T-helper 1 cell (primary cell): ENCODE results near the gene PRIMA1.

Experiments used
- DNase-seq, 5 donors: peaks; one replicate each; pipeline ENCODE4 v3.0.0-alpha.2; 2012 to 2020

Gene PRIMA1

DNA sequence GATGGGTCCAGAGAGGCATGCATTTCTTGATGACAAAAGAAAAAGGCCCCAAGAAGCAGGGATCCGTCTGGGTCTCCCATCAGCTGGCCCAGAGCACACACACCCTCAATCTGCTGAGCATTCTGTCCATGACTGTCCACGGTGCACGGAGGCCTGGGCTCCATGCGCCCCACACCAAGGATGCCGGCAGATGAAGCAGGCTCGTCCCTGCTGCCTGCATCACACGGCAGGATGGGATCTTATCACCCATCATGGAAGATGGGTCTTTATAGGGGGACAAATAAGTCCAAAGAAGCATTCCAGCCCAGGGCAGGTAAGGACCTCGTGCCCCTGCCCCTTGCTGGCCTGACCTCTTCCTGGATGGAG, 59.7 kb downstream of the PRIMA1 start:
- no peak for DNase-seq

DNA sequence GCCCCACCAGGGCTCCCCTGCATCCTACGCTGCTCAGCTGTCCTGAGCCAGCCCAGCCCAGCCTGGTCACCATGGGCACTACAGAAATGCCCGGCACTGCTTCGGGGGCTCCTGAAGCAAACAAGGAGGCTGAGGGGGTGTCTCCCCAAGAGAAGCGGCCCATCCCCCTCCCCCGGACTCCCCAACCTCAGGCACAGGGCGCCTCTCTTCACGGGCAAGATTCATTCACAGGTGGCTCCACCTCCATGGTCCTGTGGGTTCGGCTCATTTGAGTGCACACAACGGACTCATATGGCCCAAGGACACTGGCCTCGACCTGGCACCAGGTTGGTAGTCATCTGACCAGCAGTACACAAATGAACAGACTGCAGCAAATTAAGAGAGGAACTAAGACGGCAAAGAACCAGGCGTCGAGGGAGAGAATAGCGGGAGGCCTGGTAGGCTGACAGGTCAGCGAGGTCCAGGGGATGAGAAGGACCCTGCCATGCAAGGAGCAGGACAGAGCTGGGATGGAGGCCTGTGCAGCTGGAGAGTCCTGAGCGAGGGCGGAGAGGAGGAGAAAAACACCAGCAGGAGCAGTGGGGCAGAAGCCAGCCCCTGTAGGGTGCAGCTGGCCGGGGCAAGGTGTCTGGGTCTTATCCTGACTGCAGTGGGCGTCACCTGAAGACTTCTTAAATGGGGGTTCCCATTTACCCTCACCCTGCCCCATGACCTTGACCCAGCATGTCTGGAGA, 60.2 kb downstream of the PRIMA1 start:
- no peak for DNase-seq

DNA sequence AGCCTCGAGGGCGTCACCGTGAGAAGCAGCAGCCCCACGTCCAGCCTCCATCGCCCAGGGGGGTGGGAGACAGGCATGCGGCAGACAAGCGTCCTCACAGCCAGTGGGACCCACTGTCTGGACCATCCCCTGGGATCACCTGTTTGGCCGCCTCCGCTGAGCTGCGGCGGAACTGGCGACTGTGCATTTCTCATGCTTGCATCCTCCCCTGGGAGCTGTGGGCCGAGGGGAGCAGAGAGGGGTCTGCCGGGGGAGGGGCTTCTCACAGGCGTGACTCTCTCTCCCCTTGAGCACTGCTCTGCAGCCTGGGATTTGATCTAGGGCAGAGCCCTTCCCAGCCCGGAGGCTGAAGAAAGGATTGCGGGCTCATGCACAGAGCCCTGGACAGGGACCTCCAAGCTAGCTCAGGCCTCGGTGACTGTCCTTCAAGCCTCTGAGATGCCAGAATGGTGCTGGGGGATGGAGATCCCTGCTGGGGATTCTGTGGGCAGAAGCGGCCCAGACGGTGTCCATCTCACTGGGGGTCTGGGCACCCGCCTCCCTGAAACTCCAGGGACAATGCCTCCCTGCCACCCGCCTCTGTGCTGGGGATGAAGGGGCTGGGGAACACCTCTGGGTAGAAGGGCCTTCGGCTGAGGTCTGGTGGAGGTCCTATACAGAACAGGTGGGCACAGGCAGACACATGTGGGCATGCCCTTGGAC, 61.1 kb downstream of the PRIMA1 start:
- DNase-seq = no peak

DNA sequence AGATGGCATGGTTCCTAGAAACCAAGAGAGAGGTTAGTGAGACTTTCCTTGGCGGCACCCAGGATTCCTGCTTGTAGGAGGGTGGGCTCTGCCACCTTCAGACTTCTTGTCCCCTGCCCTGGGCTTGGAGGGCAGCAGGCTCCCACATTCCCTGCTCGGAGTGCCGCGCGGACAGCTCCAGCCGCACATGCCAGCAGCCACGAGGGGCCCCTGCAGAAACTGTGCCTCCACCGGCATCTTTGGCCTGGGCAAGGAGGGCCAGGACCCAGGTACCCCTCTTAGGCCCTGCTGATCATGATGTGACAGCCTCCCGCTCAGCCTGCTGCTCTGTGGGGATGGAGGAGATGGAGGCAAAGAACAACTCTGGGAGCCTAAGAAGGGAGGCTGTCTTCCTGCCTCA, 62.3 kb downstream of the PRIMA1 start:
- no peak for DNase-seq

DNA sequence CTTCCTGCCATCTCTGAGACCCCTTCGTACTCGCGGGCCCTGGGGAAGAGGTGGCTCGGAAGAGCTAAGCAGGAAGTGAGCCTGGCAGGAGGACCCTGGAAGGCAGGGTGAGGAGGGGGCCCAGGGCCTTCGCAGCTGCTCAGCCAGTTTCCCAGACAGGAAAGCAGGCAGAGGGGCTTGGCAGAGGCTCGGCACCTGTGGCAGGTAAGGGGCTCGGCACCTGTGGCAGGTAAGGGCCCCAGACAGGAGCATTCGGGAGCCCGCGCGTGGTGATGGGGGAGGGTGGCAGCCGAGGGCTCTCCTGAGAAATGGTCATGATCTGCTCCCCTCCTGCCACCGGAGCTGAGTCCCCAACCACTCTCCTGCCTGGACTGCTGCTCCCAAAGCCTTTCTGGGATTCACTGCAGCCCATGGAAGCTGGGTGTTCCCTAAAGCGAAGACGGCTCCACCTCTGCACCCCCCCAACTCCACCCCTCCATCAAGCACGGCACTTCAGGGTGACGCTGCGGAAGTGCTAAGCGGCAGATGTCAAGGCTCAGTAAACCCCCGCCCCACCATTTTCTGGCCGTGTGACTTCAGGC, 63.2 kb downstream of the PRIMA1 start:
- no peak for DNase-seq

DNA sequence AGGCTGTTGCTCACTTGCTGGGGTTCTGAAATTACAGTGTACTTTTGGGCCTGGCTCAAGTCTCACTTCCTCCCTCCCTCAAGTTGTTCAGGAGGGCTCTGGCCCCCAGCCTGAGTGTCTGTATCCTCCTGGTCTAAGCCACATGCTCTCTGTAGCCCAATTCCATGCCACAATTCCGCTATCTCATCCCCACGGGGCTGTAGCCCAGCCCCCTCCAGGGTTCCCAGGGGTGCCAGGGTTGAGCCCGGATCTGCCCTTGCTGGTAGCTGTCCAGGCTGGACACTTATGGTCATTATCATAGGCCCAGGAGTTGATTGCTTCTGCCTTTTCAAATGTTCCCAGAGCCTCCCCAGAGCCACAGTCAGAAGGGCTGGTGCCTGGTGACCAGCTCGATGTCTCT, 65.3 kb downstream of the PRIMA1 start:
- DNase-seq = no peak

DNA sequence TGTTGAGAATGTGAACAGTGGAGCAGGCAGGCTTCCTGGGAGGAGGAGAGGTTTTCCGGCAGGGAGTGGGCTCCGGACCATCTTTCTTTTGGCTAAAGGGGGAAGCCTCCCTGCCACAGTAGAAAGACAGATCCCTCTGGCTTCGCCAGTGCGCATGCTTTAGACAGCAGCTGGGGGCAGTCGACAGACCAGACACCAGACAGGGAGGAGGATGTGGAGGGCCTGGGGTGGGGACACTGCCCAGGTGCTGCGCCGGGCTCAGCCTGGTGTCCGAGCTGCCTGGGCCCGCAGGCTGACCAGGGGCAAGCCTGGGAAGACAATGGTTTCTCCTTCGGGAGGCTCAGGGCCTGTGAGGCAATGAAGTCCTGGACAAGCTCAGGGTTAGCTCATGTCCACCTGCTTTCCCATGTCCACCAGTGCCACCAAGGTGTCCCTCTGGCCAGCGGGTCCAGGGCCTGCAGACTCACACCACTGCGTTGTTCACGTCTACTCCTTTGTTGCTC, 67.3 kb downstream of the PRIMA1 start:
- no peak for DNase-seq

DNA sequence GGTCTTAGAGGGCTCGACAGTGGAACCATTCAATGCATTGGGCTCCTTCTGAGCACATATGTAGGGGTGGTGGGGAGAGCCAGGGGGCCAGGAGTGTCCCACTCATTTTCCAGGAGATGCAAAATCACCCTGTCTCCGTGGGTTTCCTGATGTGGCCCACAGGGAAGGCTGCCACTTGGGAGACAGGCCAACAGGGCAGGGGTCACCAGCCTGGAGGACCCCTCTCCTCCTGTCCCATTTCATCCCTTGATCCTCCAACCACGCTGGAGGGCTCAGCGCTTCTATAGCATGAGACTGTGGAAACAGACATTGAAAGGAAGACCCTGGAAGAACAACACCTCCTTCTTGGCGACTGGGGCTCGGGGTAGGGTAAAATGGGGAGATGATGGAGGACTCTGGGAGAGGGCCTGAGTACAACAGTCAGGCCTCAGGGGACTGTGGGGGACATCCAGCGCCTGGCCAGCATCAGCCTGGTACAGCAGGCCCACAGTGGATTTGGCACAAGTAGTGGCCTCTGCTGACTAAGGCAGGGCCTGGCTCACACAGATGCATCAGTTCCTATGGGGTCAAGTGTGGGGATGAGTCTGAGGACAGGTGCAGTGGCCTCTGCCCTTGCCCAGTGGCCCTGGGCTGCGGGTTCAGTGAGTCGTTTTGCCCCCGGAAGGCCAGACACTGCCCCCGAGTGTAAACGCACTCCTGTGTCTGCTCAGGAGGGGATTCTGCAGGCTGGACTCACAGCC, 68.0 kb downstream of the PRIMA1 start:
- no peak for DNase-seq

DNA sequence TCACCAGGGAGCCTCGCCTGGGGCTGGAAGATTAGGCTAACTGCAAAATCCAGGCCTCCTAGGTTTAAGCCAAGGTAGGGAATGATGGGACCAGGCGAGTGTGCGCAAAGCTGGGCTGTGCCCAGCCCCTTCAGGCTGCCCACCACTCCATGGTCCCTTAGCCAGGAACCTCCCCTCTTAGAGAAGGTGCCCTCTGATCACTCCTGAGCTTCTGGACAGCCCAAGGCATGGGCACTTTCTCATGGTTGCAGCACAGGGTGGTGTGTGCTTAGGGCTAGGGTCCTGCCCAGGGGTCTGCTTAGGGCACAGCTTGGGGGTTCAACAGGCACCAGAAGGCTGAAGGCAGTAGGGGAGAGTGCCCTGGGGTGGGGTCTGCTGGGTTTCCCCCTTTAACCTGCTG, 69.0 kb downstream of the PRIMA1 start:
- DNase-seq = no peak

DNA sequence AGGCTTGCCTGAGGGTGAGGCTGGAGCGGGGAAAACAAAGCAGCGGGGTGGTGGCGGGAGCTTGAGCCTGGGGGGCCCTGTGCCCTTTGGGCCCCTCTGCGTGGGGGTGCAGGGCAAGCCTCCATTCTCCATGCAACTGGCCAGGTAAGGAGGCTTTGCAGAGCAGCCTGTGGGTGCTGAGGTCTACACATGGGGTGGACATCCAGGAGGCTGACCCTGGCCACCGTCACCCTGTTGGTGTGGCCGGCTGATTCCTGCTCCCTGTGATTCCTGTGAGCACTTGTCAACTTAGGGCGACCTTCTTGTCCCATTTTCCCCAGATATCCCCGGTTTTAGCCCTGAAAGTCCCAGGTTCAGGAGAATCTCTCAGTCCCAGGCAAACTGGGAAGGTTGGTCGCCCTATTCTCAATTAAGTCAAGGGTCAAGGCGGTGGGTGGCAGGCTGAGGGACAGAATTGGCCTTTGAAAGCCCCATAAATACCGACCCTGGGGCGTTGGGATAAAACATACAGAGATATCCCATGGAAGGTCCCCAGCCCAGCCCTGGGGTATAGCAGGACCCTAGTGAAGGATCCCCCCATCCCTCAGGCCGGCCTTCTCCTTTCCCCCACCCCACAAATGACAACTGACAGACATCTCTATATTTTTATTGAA, 70.5 kb downstream of the PRIMA1 start:
- no peak for DNase-seq

DNA sequence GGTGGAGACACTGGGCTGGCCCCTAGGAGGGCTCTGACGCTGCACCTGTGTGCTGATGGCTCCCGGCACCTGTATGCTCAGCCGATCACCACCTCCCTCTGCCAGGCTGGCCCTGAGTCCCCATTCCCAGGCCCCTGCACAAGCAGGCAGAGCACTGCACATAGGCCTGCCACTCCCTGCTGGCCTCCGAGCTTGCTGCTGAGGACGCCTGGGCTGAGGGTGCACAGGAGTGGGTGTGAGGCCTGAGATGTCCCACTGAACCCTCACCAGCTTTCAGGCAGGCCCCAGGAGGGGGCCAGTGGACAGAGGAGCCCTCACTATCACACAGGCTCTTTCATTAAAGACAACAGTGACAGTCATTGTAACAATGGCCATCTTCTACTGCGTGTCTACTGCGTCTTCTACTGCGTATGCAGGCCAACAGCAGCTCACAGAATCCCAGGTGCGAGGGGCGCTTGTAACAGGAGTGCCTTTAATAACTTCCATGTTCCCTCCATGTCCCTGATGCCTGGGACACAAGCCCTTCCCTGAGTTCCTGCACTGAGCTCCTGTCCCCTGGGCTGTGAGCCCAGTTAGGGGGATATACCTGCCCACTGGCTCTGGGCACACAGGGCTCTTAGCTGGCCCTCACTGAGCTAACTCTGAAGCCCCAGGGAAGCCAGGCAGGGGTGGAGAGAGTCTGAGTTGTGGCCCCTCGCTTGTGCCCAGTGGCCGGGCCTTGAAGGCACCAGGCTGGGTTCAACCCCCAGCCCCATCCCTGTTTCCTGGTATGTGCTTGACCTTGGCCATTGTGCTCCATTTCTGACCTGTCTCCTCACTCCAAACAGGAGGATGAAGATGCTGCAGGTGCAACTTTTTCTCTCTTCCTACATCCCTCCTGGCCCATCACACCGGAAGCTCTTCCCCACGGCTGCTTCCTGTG, 71.3 kb downstream of the PRIMA1 start:
- DNase-seq = no peak

DNA sequence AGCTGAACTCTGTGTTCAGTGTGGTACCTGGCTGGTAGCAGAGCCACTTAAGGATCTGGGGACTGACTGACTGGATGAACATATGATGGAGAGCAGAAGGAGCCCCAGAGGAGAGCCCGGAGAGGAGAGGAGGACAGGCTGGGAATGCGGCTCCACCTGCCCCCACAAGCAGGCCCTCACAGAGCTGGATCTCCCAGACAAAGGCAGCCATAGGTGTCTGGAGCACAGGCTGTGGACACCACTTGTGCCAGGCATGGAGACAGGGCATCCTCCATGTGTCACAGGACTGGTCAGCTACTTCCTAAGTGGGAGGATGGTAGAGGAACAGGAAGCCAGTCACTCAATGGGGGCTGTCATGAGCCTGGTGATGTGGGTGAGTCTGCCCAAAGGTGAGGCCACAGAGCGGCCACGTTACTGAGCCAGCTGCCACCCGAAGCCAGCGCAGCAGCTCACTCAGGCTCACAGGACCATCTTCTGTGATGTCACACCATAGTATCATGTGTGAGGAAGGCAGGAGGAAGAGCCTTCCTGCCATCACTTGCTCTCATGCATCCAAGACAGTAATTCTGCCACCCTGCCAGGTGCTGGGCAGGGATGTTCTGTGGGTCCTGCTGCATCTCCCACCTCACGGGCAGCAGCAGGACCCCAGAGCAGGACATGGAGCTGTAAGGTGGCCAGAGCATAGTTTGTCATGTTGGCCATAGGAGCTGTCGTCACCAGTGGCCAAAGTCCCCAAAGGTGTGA, 72.1 kb downstream of the PRIMA1 start:
- no peak for DNase-seq

DNA sequence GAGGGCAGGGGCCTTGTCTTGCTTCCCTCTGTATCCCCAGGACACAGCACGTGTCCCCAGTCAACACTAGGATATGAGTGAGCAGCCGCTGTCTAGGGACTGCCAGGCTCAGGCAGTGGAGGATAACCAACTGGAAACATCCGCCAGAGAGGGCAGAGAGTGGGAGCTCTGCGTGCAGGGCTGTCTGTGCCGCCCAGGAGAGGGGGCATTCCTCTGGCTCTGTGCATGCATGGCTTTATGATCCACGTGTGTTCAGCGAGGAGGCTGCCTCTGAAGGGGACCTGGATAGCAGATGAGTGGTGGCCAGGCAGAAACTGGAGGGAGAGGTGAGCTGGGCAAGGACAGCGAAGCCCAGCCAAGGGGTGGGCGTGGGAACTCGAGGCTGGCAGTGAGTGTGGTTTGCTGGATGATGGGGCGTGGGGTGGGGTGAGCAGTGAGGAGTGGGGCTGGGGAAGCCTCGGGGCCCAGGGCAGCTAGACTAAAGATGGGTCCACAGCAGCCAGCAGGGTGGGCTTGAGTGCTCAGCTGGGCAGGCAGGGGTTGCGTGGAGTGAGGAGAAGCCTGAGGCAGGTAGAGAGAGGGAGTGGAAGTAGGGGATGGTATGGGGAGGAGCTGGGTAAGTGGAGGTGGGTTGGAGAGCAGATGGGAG, 72.9 kb downstream of the PRIMA1 start:
- DNase-seq = no peak

DNA sequence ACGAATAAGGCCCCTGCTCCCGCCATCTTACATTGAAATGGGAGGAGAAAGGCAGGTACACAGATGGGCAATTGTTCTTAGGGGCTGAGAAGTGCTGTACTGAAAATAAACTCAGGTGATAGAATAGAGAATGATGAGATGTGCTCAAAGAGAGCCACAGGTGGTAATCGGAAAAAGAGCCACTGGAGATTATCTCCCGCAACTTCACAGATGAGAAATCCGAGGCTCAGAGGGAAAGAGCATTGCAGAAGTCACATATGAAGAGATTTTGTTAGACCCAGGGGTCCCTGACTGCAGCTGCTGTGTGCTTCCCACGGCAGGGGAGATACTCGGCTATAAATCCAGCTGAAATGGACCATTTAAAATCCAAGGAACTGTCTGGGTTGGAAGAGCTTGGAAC, 73.7 kb downstream of the PRIMA1 start:
- DNase-seq = no peak

DNA sequence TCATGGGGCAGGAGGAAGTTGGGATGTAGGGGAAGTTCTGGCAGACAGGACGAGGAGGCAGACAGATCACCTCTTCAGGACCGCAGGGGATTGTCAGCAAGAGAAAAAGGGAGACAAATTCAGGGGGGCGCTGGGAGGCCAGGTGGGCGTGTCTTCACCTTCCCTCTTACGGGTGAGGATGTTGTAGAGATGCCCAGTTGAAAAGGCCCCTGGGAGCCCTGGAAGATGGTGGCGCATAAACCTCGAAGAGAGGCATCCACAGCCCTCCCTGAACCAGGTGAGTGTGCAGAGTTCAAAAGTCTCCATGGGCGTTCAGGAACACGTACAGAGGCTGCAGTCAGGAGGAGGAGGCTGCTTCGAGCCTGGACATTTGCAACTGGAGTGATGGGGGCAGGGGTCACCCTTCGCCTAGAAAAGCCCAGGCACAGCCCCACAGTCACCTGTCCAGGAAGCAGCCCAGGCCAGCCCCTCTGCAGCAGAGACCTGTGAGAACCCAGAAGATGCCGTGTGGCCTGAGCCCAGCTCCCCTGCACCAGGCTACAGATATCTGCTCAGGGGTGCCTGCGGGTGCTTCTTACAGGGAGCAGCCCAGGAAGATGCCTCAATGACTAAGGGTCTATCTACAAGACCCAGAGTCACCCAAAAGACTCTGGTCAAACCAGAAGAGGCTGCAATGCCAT, 74.4 kb downstream of the PRIMA1 start:
- no peak for DNase-seq

DNA sequence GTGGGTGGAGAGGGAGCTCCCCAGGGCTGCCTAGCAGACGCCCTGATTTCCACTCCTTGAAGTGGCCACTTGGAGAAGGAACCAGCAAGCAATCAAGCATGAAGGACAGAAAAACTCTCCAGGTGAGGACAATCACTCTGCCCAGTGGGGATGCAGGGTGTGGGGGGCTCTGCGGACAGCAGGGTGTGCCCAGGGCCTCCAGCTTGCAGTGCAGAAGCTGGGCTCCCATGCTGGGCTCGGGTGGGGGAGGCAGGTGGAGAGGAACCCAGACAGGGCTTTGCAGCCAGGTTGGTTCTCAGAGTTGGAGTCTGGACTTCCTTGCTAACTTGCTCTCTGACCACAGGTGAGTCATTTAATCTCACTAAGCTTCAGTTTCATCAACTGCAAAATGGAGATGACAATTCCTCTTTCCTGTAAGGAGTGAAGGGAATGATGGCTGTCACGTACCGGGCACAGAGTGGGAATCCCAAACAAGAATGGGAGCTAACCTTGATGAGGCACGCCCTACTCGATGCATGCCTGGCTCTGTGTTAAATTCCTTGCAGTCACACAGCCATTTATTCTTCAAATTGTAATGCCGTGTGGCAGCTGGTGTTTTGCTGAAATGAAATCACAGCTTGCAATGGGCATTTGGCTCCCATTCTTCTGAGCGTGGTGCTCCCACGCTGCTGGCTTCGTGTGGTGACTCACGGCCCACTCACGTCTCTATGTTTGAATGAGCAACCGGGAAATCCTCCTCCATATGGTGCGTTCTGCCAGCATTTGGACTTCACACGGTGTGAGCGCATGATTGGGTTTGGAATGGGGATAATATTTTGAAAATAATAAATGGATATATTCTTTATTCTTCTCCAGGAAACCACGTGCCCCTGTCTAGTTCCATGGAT, 75.2 kb downstream of the PRIMA1 start:
- DNase-seq = no peak

DNA sequence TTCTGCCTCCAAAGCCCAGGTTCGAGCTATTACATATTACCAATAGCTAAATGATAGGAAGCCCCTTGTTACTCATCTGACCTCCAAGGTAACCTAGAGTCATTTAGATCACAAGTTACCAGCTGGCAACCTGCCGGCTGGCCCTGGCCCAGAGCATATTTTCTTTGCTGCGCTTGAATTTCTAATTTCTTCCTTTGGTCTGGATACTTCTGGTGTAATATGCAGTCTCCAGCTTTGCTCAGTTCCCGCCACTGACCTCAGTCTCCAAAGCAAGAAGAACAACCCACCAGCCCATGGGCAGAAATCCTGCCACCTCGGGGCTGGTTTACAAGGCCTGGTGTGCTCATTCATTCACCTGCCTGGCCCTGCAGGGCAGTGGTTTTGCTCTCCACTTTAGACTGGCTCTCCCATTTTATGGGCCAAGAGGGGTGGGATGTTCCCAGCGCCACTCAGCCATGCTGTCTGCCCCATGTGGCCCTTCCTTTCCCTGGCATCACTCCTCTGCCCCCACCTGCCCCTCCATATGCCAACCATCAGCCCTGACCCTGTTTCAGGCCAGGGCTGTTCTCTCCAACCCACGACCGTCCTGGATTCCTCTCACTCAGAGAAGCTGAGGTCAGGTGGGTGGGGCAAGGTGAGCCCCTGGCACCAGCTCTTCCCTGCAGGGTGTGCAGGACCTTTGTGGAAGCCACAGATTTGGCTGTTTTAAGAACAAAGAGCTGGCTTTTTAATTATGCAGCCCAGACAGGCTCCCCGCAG, 76.0 kb downstream of the PRIMA1 start:
- no peak for DNase-seq

DNA sequence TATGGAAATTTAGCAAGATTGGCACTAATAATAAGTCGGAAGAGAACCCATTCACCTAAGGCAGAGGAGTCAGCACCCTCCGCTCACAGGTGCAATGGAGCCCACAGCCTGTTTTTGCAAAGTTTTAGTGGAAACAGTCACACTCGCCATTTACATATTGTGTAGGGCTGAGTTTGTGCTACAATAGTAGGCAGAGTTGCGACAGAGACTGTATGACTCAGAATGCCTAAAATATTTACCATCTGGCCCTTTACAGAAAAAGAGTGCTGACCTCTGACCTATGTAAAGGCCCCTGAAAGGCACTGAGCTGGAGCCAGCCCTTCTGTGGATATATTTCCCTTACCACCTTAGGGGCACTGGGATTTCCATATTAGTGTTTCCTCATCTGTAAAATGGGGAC, 79.0 kb downstream of the PRIMA1 start:
- no peak for DNase-seq
